DND-41 (cell line): Measurements from ENCODE around the gene FCN3.

Experiments used
- ATAC-seq: fragments of 200-7000 bp; cut with Tn5 transposase; 3 replicates; pipeline ENCODE4 v1.9.1; 2021; ENCODE audit warnings: low read depth; ENCODE audit not compliant: insufficient read depth
- DNase-seq: peaks from one replicate; pipeline ENCODE4 v3.0.0-alpha.2; 2020
- H2AFZ ChIP-seq: 2 replicates; pipeline ENCODE4 v1.6.0; 2012; ENCODE audit warnings: low read depth, low read length
- H3K27ac ChIP-seq: 2 replicates; pipeline ENCODE4 v1.5.1; 2012; ENCODE audit warnings: low read length, inconsistent platforms
- H3K27me3 ChIP-seq: fragments of 200-600 bp; sonication (generic); 2 replicates; pipeline ENCODE4 v1.6.0; 2012; ENCODE audit warnings: low read length, mild to moderate bottlenecking, inconsistent platforms; ENCODE audit not compliant: insufficient read depth, poor library complexity
- H3K36me3 ChIP-seq: 2 replicates; pipeline ENCODE4 v1.5.1; 2012; ENCODE audit warnings: low read length, inconsistent platforms; ENCODE audit not compliant: insufficient read depth
- H3K4me1 ChIP-seq: 2 replicates; pipeline ENCODE4 v1.5.1; 2012; ENCODE audit warnings: mild to moderate bottlenecking, low read length; ENCODE audit not compliant: insufficient read depth
- H3K4me2 ChIP-seq: 2 replicates; pipeline ENCODE4 v1.6.0; 2012; ENCODE audit warnings: mild to moderate bottlenecking, moderate library complexity, low read length, inconsistent platforms; ENCODE audit not compliant: insufficient read depth
- H3K4me3 ChIP-seq, 2 experiments: fragments of 200-600 bp in 1 of 2; shearing (Covaris generic) in 1 of 2; 2 replicates each; pipeline ENCODE4 v1.5.1; 2012 to 2016; ENCODE audit warnings: inconsistent platforms in 2 of 2, low read length in 2 of 2, mild to moderate bottlenecking in 2 of 2, low read depth in 1 of 2, moderate library complexity in 1 of 2
- H3K79me2 ChIP-seq: 2 replicates; pipeline ENCODE4 v1.6.0; 2012; ENCODE audit warnings: low read length, inconsistent platforms; ENCODE audit not compliant: insufficient read depth
- H3K9ac ChIP-seq: 2 replicates; pipeline ENCODE4 v1.6.0; 2012; ENCODE audit warnings: low read depth, mild to moderate bottlenecking, inconsistent platforms, low read length, moderate library complexity
- H3K9me3 ChIP-seq: 2 replicates; pipeline ENCODE4 v1.5.1; 2012; ENCODE audit warnings: low read length, moderate library complexity, mild to moderate bottlenecking, inconsistent platforms; ENCODE audit not compliant: insufficient read depth, severe bottlenecking
- H4K20me1 ChIP-seq: 2 replicates; pipeline ENCODE4 v1.6.0; 2012; ENCODE audit warnings: low read length; ENCODE audit not compliant: insufficient read depth
- EZH2 ChIP-seq: IDR thresholded peaks from 3 replicates; pipeline ENCODE4 v1.6.1; 2012; ENCODE audit warnings: borderline replicate concordance, low read depth, mild to moderate bottlenecking, moderate library complexity, low read length, inconsistent platforms; ENCODE audit not compliant: severe bottlenecking
- TF ChIP-seq, protein P1 (sequence below): IDR thresholded peaks from 2 replicates; pipeline ENCODE4 v1.5.1; 2012; ENCODE audit warnings: borderline replicate concordance, low read length, moderate library complexity, mild to moderate bottlenecking; ENCODE audit not compliant: poor library complexity, severe bottlenecking; ENCODE audit errors: extremely low read depth

FCN3 gene

DNA sequence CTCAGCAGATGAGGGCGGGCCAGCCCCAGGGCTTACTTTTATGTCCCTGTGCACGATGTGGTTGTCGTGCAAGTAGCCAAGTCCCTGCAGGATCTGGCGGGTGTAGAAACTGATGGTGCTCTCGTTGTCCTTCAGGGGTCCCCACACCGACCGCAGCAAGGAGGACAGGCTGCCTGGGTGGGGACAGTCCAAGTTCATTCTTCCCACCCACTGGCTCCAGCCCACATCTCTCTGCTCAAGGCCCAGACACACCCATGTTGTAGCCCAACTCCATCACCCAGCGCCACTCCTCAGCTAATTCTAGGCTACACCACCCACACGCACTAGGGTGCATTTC, 14.8 kb downstream of the FCN3 start:
- no peaks in the 10 kb centered on the region for H4K20me1 ChIP-seq
- H3K4me2 ChIP-seq, result no peak overlapping the region
- no peaks in the 10 kb centered on the region for H3K9me3 ChIP-seq
- no peak for TF ChIP-seq EZH2
- TF ChIP-seq, protein P1, sequence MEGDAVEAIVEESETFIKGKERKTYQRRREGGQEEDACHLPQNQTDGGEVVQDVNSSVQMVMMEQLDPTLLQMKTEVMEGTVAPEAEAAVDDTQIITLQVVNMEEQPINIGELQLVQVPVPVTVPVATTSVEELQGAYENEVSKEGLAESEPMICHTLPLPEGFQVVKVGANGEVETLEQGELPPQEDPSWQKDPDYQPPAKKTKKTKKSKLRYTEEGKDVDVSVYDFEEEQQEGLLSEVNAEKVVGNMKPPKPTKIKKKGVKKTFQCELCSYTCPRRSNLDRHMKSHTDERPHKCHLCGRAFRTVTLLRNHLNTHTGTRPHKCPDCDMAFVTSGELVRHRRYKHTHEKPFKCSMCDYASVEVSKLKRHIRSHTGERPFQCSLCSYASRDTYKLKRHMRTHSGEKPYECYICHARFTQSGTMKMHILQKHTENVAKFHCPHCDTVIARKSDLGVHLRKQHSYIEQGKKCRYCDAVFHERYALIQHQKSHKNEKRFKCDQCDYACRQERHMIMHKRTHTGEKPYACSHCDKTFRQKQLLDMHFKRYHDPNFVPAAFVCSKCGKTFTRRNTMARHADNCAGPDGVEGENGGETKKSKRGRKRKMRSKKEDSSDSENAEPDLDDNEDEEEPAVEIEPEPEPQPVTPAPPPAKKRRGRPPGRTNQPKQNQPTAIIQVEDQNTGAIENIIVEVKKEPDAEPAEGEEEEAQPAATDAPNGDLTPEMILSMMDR, result no peak
- H3K79me2 ChIP-seq, result no peaks in the 10 kb centered on the region
- H2AFZ ChIP-seq, result no peak overlapping the region
- no peak for DNase-seq
- no peaks in the 10 kb centered on the region for H3K36me3 ChIP-seq
- H3K4me3 ChIP-seq, result no peak overlapping the region
- H3K27me3 ChIP-seq, result no peaks in the 10 kb centered on the region
- H3K4me1 ChIP-seq, result peaks cover 17% of the 10 kb centered on the region
- no peak overlapping the region for H3K9ac ChIP-seq
- no peak for ATAC-seq
- no peak overlapping the region for H3K27ac ChIP-seq

- Histone ChIP-seq H3K27me3 (no peaks in the 10 kb centered on the region), H3K27ac (no peak overlapping the region), H3K9ac (no peak overlapping the region), H2AFZ (no peak overlapping the region), H3K4me2 (no peak overlapping the region), H3K9me3 (no peaks in the 10 kb centered on the region), H3K36me3 (no peaks in the 10 kb centered on the region), H3K4me1 (peaks cover 14% of the 10 kb centered on the region), H3K4me3 (no peak overlapping the region), H3K79me2 (no peaks in the 10 kb centered on the region), H4K20me1 (no peaks in the 10 kb centered on the region)
- ATAC-seq, result no peak
- no peak for TF ChIP-seq EZH2
- TF ChIP-seq, protein P1, result no peak
- no peak for DNase-seq
Measured at GRCh38 chr1:27358928-27359313, 15.7 kb downstream of the FCN3 start.

DNA sequence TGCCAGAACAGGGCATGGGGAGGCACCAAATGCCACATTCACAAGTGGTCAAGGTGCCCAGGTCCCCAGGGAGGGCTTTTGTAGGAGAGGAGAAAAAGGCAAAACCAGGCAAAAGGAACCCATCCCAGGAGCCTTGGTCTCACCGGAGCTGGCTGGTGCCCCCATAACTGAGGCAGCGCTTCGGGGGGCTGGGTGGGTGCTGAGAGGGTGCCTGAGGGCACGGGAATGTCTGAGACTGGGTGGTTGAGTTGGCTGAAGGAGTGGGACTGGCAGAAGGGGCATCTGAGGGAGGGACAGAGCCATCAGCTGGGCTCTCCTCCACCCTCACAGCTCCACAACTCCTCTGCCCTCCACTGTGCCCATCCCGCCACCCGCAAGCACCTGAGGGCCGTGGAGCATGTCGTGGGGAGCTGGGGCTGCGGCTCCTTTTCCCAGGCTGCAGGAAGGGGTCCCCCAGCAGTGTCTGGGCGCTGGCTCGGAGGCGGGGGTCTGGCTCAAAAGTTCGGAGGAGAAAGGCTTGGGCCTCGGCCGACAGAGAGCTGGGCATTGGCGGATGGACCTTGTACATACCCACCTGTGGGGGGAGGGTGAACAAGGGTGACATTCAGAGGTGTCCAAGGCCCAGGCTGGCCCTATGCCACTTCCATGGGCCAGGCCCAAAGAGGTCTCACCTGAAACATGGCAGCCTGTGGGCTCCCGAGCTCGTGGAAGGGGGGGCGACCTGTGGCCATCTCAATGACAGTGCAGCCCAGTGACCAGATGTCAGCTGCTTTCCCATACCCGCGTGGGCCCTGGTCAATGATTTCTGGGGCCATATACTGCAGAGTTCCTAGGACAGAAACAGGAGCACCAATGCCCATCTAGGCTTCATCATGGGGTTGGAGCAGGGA, 16.3 kb downstream of the FCN3 start:
- Histone ChIP-seq H3K9ac (no peak overlapping the region; the same call in 1 of the 2 replicates), H3K4me2 (peak overlapping the region; percentile 60), H3K9me3 (no peaks in the 10 kb centered on the region), H3K27ac (no peak overlapping the region), H3K79me2 (no peaks in the 10 kb centered on the region), H3K4me3 (no peak overlapping the region), H4K20me1 (no peaks in the 10 kb centered on the region), H3K27me3 (no peaks in the 10 kb centered on the region), H3K36me3 (no peaks in the 10 kb centered on the region), H2AFZ (no peak overlapping the region), H3K4me1 (peaks cover 14% of the 10 kb centered on the region)
- TF ChIP-seq, protein P1, result no peak
- DNase-seq, result no peak
- no peak for ATAC-seq
